ENCODE measurements around the gene CLIP1. TPM values are rescaled to one million over a fixed set of nuclear protein-coding genes. Genes with fewer than 3 reads are reported as not detected.
A peak's percentile ranks its signal among the peaks of the same experiment; 100 is the strongest.

CLIP1 gene
- total RNA-seq, 1 donor from 2014 or later, result 102 TPM

DNA sequence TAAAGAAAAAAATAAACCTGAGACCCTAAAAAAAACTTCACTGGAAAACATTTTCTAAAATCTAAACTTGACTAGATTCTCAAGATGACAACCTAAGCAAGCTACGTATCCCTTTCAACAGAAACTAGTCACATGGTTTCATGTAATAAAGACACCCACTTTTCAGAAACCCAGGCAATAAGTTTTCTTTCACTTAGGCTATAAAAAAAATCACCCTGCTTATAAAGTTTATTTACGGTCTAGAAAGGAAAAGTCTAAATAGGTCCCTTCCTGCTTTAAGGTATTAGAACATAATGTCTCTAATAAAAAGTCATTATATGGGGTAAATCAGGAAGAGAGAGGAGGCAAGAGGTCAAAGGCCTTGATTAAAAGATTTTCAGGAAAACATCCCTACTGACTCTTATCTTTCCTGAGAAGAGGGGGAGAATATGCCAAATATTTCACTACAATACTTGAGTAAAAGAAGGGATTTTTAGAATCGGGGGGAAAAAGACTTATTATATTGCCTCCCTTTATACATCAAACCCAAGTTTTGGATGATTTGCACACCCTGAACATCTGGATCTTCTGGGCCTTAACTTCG is 9.5 kb downstream of the CLIP1 start:
- TF ChIP-seq, protein P1, sequence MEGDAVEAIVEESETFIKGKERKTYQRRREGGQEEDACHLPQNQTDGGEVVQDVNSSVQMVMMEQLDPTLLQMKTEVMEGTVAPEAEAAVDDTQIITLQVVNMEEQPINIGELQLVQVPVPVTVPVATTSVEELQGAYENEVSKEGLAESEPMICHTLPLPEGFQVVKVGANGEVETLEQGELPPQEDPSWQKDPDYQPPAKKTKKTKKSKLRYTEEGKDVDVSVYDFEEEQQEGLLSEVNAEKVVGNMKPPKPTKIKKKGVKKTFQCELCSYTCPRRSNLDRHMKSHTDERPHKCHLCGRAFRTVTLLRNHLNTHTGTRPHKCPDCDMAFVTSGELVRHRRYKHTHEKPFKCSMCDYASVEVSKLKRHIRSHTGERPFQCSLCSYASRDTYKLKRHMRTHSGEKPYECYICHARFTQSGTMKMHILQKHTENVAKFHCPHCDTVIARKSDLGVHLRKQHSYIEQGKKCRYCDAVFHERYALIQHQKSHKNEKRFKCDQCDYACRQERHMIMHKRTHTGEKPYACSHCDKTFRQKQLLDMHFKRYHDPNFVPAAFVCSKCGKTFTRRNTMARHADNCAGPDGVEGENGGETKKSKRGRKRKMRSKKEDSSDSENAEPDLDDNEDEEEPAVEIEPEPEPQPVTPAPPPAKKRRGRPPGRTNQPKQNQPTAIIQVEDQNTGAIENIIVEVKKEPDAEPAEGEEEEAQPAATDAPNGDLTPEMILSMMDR (IDR thresholded peaks at IDR 0.05; ENCODE audit: borderline replicate concordance), result no peak
- DNase-seq, result no peak
- H3K36me3 ChIP-seq, result no peaks in the 10 kb centered on the region
- intact Hi-C loops (cut with micrococcal nuclease), result no loop called here
- no peaks in the 10 kb centered on the region for H3K9me3 ChIP-seq (replicated peaks)
- H3K27me3 ChIP-seq (ENCODE audit: low read depth), result no peaks in the 10 kb centered on the region
- H3K4me3 ChIP-seq, result no peak overlapping the region
- H3K4me1 ChIP-seq, result peaks cover 40% of the 10 kb centered on the region
- peak overlapping the region; percentile 28 for H3K27ac ChIP-seq (replicated peaks)

DNA sequence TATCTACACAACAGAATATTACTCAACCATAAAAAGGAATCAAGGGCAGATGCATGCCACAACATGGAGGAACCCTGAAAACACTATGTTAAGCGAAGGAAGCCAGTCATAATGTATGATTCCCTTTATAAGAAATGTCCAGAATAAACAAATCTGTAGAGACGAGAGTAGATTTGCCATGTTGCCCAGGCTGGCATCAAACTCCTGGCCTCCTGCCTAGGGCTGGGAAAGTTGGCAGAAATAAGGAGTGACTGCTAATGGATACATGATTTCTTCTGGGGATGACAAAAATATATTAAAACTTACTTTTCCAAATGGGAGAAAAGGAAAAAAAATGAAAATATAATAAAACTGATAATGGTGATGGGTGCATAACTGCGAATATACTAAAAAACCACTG is 10.9 kb downstream of the CLIP1 start:
- TF ChIP-seq, protein P1 (IDR thresholded peaks at IDR 0.05; ENCODE audit: borderline replicate concordance), result no peak
- peaks cover 52% of the 10 kb centered on the region for H3K4me1 ChIP-seq

DNA sequence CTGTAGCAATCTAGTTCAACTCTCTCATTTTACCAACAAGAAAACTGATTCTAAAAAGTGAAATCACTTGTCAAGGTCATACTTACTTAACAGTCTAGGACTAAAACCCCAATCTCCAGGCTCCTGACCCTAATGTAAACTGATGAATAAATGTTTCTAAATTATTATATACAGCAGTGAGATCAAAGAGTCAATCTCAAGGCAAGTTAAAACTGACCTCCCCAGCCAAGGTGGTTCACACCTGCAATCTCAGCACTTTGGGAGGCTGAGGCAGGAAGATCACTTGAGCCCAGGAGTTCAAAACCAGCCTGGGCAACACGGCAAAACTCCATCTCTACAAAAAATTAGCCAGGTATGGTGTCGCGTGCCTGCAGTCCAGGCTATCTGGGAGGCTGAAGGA is 15.3 kb downstream of the CLIP1 start:
- intact Hi-C loops (cut with micrococcal nuclease), result no loop called here
- H3K27ac ChIP-seq (replicated peaks), result peak overlapping the region; percentile 24
- H3K4me3 ChIP-seq, result no peak overlapping the region
- no peaks in the 10 kb centered on the region for H3K27me3 ChIP-seq (ENCODE audit: low read depth)
- TF ChIP-seq, protein P1 (IDR thresholded peaks at IDR 0.05; ENCODE audit: borderline replicate concordance), result no peak
- no peaks in the 10 kb centered on the region for H3K36me3 ChIP-seq
- no peak for DNase-seq
- H3K9me3 ChIP-seq (replicated peaks), result no peaks in the 10 kb centered on the region
- H3K4me1 ChIP-seq, result peaks cover 37% of the 10 kb centered on the region

More for the DNA sequence above, 10.9 kb downstream of the CLIP1 start:
- no peak for DNase-seq
- Histone ChIP-seq H3K36me3 (no peaks in the 10 kb centered on the region), H3K4me3 (no peak overlapping the region), H3K9me3 (replicated peaks) (no peaks in the 10 kb centered on the region), H3K27me3 (ENCODE audit: low read depth) (no peaks in the 10 kb centered on the region), H3K27ac (replicated peaks) (no peak overlapping the region)
- intact Hi-C loops (cut with micrococcal nuclease), result no loop called here

DNA sequence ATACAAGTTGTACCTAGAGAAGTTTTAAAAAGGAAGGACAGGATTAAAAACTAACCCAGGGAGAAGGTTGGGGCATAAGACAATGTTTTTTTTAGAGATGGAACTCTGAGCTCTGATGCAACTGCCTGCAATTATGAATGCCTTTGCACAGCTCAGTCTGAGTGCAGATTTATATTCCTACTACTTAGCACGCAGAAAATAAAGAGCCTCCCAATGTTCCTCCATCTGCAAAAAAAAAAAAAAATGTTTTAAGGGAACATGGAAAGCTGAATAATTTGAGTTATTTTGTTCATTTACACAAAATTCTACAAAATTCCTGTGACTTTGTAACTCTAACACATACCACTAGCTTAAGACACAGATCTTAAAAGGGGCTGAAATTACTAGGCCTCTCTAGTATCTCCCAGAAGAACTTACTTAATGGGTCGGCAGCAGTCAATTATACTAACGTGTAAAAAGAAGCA is 15.7 kb downstream of the CLIP1 start:
- H3K9me3 ChIP-seq (replicated peaks), result no peaks in the 10 kb centered on the region
- no peaks in the 10 kb centered on the region for H3K27me3 ChIP-seq (ENCODE audit: low read depth)
- TF ChIP-seq, protein P1 (IDR thresholded peaks at IDR 0.05; ENCODE audit: borderline replicate concordance), result no peak
- peak overlapping the region; percentile 24 for H3K27ac ChIP-seq (replicated peaks)
- H3K36me3 ChIP-seq, result no peaks in the 10 kb centered on the region
- H3K4me1 ChIP-seq, result peaks cover 35% of the 10 kb centered on the region
- intact Hi-C loops (cut with micrococcal nuclease), result no loop called here
- H3K4me3 ChIP-seq, result no peak overlapping the region
- no peak for DNase-seq

DNA sequence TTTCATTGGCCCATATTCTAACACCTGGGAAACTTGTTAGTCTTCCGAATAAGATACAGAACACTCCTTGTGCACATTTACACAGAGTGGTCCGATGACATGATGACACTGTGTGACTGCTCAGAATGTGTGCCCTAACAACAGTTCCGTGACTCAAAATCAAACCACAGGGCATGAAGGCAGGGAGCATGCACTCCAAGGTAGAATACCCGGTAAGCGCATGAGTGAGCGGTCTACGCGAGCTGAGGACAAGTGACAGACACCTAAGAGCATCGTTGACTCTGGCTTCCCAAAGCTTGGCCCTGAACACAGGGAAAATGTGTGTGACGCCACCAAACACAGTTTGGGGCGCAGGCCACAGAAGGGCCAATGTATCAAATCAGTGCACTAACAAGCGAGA is 18.6 kb downstream of the CLIP1 start:
- no peak for DNase-seq
- Histone ChIP-seq H3K9me3 (replicated peaks) (no peaks in the 10 kb centered on the region), H3K4me3 (no peak overlapping the region), H3K27ac (replicated peaks) (no peak overlapping the region), H3K36me3 (no peaks in the 10 kb centered on the region), H3K27me3 (ENCODE audit: low read depth) (no peaks in the 10 kb centered on the region), H3K4me1 (peaks cover 49% of the 10 kb centered on the region)
- intact Hi-C loops (cut with micrococcal nuclease), result no loop called here
- TF ChIP-seq, protein P1 (IDR thresholded peaks at IDR 0.05; ENCODE audit: borderline replicate concordance), result no peak

Measured in left ventricle myocardium inferior (tissue), 1 donor.